ENCODE measurements around the gene YKT6.

DNA sequence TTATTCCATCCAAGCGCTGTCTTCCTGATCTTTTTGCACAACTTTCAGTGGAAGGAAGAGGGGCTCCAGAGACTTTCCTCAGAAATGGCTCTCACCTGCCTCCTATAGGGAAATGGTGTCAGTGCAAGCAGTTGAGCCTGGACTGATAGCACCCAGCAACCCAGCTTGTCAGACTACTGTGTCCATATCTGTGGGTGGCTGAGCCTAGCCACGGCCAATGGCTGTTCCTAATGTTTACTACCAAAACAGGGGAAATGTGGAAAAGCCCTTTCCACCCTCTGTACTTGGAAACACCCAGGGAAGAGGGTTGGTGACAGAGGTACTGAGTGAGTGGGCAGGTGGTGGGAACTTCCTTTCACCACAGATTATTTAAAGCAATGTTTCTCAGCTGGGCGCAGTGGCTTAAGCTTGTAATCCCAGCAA, 4.3 kb upstream of the YKT6 start:
- TF ChIP-seq CTCF (optimal IDR thresholded peaks at IDR 0.05 in 1 of 3, IDR thresholded peaks at IDR 0.05 in 1 of 3, conservative IDR thresholded peaks at IDR 0.05 in 1 of 3; ENCODE audit: extremely low read depth in 1 of 3, insufficient read depth in 2 of 3, low read length in 3 of 3) (peak; percentile 79 to 85 (median 83)), EZH2 (IDR thresholded peaks at IDR 0.05; ENCODE audit: low read length) (no peak)

Data from keratinocyte (primary cell).